ENCODE measurements around the gene RFTN1. TPM values are rescaled to one million over a fixed set of nuclear protein-coding genes. Genes with fewer than 3 reads are reported as not detected.
A peak's percentile ranks its signal among the peaks of the same experiment; 100 is the strongest.

Gene RFTN1
- total and polyA plus RNA-seq, 11 donors: 17.1 to 40.8 (median 26.4) TPM

- H3K27me3 ChIP-seq: no peaks in the 10 kb centered on the region
- ATAC-seq (peak; percentile 88 to 93 (median 92)), DNase-seq (peak in 4 of 5 donors; percentile 49 to 68 (median 54))
- WGBS, 4 donors: 44 to 76% (median 53%) methylated on average over 1 of the region's 1 CpG
- H3K36me3 ChIP-seq: peaks cover 0 to 19% (median 4%) of the 10 kb centered on the region in 9 donors
- intact Hi-C loops (cut with DNase I): loop anchor here in 5 of 10 donors (2.0 to 10.0 kb wide), 5 partner anchors 84 to 264 kb away; partner anchors contain the start of gene RFTN1 (in 1 of the 5)
- H3K4me1 ChIP-seq: peaks cover 3 to 71% (median 55%) of the 10 kb centered on the region in 12 donors
- no peak for TF ChIP-seq CTCF (IDR thresholded peaks at IDR 0.05)
- no peak for TF ChIP-seq POLR2A (IDR thresholded peaks at IDR 0.05)
- peaks cover 0 to 8% (median 0%) of the 10 kb centered on the region in 12 donors for H3K9me3 ChIP-seq
- peak overlapping the region; percentile 20 to 88 (median 62) for H3K27ac ChIP-seq
- H3K4me3 ChIP-seq: peak overlapping the region in 1 of 12 donors; percentile 50
Observed at GRCh38 chr3:16288664-16289063, 224.8 kb downstream of the RFTN1 start.

GRCh38 chr3:16286751-16287543 is 226.6 kb downstream of the RFTN1 start:
- intact Hi-C loops (cut with DNase I): loop anchor here in 4 of 10 donors (5.0 to 10.0 kb wide), 4 partner anchors 85 to 265 kb away; partner anchors contain the start of gene RFTN1 (in 1 of the 4)
- H3K4me3 ChIP-seq: peak overlapping the region in 2 of 12 donors; percentile 7 to 50
- peak overlapping the region; percentile 36 to 88 (median 68) for H3K27ac ChIP-seq
- TF ChIP-seq CTCF (IDR thresholded peaks at IDR 0.05) (no peak), POLR2A (IDR thresholded peaks at IDR 0.05) (no peak)
- peak in 2 of 4 donors; percentile 7 to 50 for ATAC-seq
- no peaks in the 10 kb centered on the region for H3K9me3 ChIP-seq
- H3K27me3 ChIP-seq: no peaks in the 10 kb centered on the region
- H3K36me3 ChIP-seq: peaks cover 0 to 35% (median 19%) of the 10 kb centered on the region in 9 donors
- peaks cover 3 to 71% (median 55%) of the 10 kb centered on the region in 12 donors for H3K4me1 ChIP-seq
- DNase-seq: no peak
- WGBS, 4 donors: 36 to 48% (median 43%) methylated on average over 6 of the region's 6 CpGs

GRCh38 chr3:16286161-16286560 is 227.3 kb downstream of the RFTN1 start:
- intact Hi-C loops (cut with DNase I): loop anchor here in 4 of 10 donors (5.0 to 10.0 kb wide), 4 partner anchors 86 to 266 kb away; partner anchors contain the start of gene RFTN1 (in 1 of the 4)
- ATAC-seq (no peak), DNase-seq (no peak)
- Histone ChIP-seq H3K36me3 (peaks cover 0 to 42% (median 20%) of the 10 kb centered on the region in 9 donors), H3K4me1 (peaks cover 3 to 64% (median 55%) of the 10 kb centered on the region in 12 donors), H3K27ac (peak overlapping the region; percentile 36 to 88 (median 68)), H3K27me3 (no peaks in the 10 kb centered on the region), H3K9me3 (no peaks in the 10 kb centered on the region), H3K4me3 (peak overlapping the region in 1 of 12 donors; percentile 50)
- TF ChIP-seq CTCF (IDR thresholded peaks at IDR 0.05) (no peak), POLR2A (IDR thresholded peaks at IDR 0.05) (no peak)
- WGBS, 4 donors: 79 to 92% (median 84%) methylated on average over 3 of the region's 3 CpGs

- no peak for DNase-seq
- no peaks in the 10 kb centered on the region for H3K27me3 ChIP-seq
- intact Hi-C loops (cut with DNase I): loop anchor here in 4 of 10 donors (5.0 to 10.0 kb wide), 4 partner anchors 88 to 268 kb away; partner anchors contain the start of gene RFTN1 (in 1 of the 4)
- 92 to 100% (median 100%) methylated on average over 1 of the region's 1 CpG for WGBS, 4 donors
- TF ChIP-seq POLR2A (IDR thresholded peaks at IDR 0.05): no peak
- no peak for TF ChIP-seq CTCF (IDR thresholded peaks at IDR 0.05)
- H3K9me3 ChIP-seq: no peaks in the 10 kb centered on the region
- no peak overlapping the region for H3K4me3 ChIP-seq
- ATAC-seq: no peak
- peak overlapping the region in 2 of 12 donors; percentile 5 to 76 for H3K27ac ChIP-seq
- H3K4me1 ChIP-seq: peaks cover 3 to 50% (median 47%) of the 10 kb centered on the region in 12 donors
- H3K36me3 ChIP-seq: peaks cover 0 to 43% (median 20%) of the 10 kb centered on the region in 9 donors
Observed at GRCh38 chr3:16284633-16285032, 228.9 kb downstream of the RFTN1 start.

Measured in heart left ventricle (tissue), 16 donors.